SU-DHL-6 (cell line): ENCODE results near the gene KDM3A.

Experiments used
- H2AFZ ChIP-seq: fragments of 200-600 bp; sonication (generic); 2 replicates; pipeline ENCODE4 v1.6.1; 2014; ENCODE audit warnings: low read depth, mild to moderate bottlenecking, moderate library complexity, mixed read lengths, antibody characterized with exemption, low read length; ENCODE audit not compliant: severe bottlenecking
- H3F3A ChIP-seq: fragments of 200-600 bp; shearing (Covaris generic); 2 replicates; pipeline ENCODE4 v1.6.0; 2016; ENCODE audit warnings: antibody characterized with exemption, mild to moderate bottlenecking; ENCODE audit not compliant: insufficient read depth
- H3K27ac ChIP-seq: fragments of 200-600 bp; sonication (generic); 2 replicates; pipeline ENCODE4 v1.5.1; 2016; ENCODE audit warnings: low read depth, mild to moderate bottlenecking, low read length, moderate library complexity, mixed read lengths
- H3K27me3 ChIP-seq: fragments of 200-600 bp; sonication (generic), shearing (Covaris generic); 2 replicates; pipeline ENCODE4 v1.6.0; 2014; ENCODE audit warnings: mild to moderate bottlenecking, low read length
- H3K36me3 ChIP-seq: fragments of 200-600 bp; sonication (generic); 2 replicates; pipeline ENCODE4 v1.6.1; 2014; ENCODE audit warnings: mild to moderate bottlenecking, low read length, mixed read lengths
- H3K4me2 ChIP-seq: fragments of 300-600, 200-600 bp; shearing (Covaris generic), sonication (generic); 2 replicates; pipeline ENCODE4 v1.6.0; 2014; ENCODE audit warnings: low read length, low read depth, mild to moderate bottlenecking; ENCODE audit not compliant: poor library complexity, severe bottlenecking
- H3K4me3 ChIP-seq: fragments of 200-600 bp; sonication (generic); 2 replicates; pipeline ENCODE4 v1.5.1; 2014; ENCODE audit warnings: antibody characterized with exemption, low read length, mild to moderate bottlenecking, mixed read lengths; ENCODE audit not compliant: insufficient read depth, poor library complexity, severe bottlenecking
- H3K79me2 ChIP-seq: fragments of 200-600 bp; sonication (generic); 2 replicates; pipeline ENCODE4 v1.6.1; 2014; ENCODE audit warnings: mild to moderate bottlenecking, low read length, moderate library complexity; ENCODE audit not compliant: insufficient read depth
- H3K9ac ChIP-seq: fragments of 200-600 bp; sonication (generic); 2 replicates; pipeline ENCODE4 v1.7.0; 2014; ENCODE audit warnings: mild to moderate bottlenecking, low read length
- H3K9me2 ChIP-seq: fragments of 200-600 bp; sonication (generic); replicated peaks from 2 replicates; pipeline ENCODE4 v1.6.1; 2014; ENCODE audit warnings: low read length; ENCODE audit not compliant: insufficient read depth
- H3K9me3 ChIP-seq: fragments of 200-600 bp; sonication (generic); 2 replicates; pipeline ENCODE4 v1.6.1; 2014; ENCODE audit warnings: low read length, mixed read lengths; ENCODE audit not compliant: insufficient read depth
- H4K20me1 ChIP-seq: fragments of 200-600 bp; sonication (generic); 2 replicates; pipeline ENCODE4 v1.6.1; 2014; ENCODE audit warnings: low read depth, mild to moderate bottlenecking, antibody characterized with exemption, low read length, moderate library complexity, mixed read lengths
- EZH2phosphoT487 ChIP-seq: fragments of 200-600 bp; sonication (generic), shearing (Covaris generic); conservative IDR thresholded peaks from 2 replicates; pipeline ENCODE4 v1.6.1; 2018; ENCODE audit warnings: mild to moderate bottlenecking, antibody characterized with exemption, low read length, moderate library complexity, mixed read lengths
- TF ChIP-seq, protein P1 (sequence below): fragments of 200-600 bp; sonication (generic); IDR thresholded peaks from one replicate; pipeline ENCODE4 v1.5.1; 2017; ENCODE audit warnings: antibody characterized with exemption, mild to moderate bottlenecking, low read length, moderate library complexity; ENCODE audit not compliant: insufficient read depth, poor library complexity, severe bottlenecking

Gene KDM3A

GRCh38 chr2:86488561-86489250, 47.5 kb downstream of the KDM3A start:
- Histone ChIP-seq H3K9ac (no peak overlapping the region), H3K79me2 (no peaks in the 10 kb centered on the region), H3K27me3 (no peaks in the 10 kb centered on the region), H3K9me2 (no peaks in the 10 kb centered on the region), H3F3A (0 out of 2 replicates have a peak, but pooled peaks cover 4% of the 10 kb centered on the region), H3K4me2 (no peak overlapping the region), H4K20me1 (no peaks in the 10 kb centered on the region), H3K4me3 (no peak overlapping the region), H3K9me3 (no peaks in the 10 kb centered on the region), H3K27ac (no peak overlapping the region), H3K36me3 (peaks cover 56% of the 10 kb centered on the region), H2AFZ (no peak overlapping the region)
- TF ChIP-seq EZH2phosphoT487: no peak
- TF ChIP-seq, protein P1, sequence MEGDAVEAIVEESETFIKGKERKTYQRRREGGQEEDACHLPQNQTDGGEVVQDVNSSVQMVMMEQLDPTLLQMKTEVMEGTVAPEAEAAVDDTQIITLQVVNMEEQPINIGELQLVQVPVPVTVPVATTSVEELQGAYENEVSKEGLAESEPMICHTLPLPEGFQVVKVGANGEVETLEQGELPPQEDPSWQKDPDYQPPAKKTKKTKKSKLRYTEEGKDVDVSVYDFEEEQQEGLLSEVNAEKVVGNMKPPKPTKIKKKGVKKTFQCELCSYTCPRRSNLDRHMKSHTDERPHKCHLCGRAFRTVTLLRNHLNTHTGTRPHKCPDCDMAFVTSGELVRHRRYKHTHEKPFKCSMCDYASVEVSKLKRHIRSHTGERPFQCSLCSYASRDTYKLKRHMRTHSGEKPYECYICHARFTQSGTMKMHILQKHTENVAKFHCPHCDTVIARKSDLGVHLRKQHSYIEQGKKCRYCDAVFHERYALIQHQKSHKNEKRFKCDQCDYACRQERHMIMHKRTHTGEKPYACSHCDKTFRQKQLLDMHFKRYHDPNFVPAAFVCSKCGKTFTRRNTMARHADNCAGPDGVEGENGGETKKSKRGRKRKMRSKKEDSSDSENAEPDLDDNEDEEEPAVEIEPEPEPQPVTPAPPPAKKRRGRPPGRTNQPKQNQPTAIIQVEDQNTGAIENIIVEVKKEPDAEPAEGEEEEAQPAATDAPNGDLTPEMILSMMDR: no peak

- Histone ChIP-seq H3K9me2 (no peaks in the 10 kb centered on the region), H3K36me3 (peaks cover 56% of the 10 kb centered on the region), H3K4me3 (no peak overlapping the region), H3F3A (0 out of 2 replicates have a peak, but pooled peaks cover 4% of the 10 kb centered on the region), H3K9ac (no peak overlapping the region), H3K27me3 (no peaks in the 10 kb centered on the region), H3K79me2 (no peaks in the 10 kb centered on the region), H3K27ac (no peak overlapping the region), H3K4me2 (no peak overlapping the region), H2AFZ (no peak overlapping the region), H4K20me1 (no peaks in the 10 kb centered on the region), H3K9me3 (no peaks in the 10 kb centered on the region)
- TF ChIP-seq, protein P1: no peak
- no peak for TF ChIP-seq EZH2phosphoT487
These were observed 48.4 kb downstream of the KDM3A start for GRCh38 chr2:86489542-86489941.

GRCh38 chr2:86490245-86490644, 49.1 kb downstream of the KDM3A start:
- peaks cover 49% of the 10 kb centered on the region for H3K36me3 ChIP-seq
- TF ChIP-seq EZH2phosphoT487: no peak
- TF ChIP-seq, protein P1: no peak

More at GRCh38 chr2:86490245-86490644, 49.1 kb downstream of the KDM3A start:
- Histone ChIP-seq H4K20me1 (no peaks in the 10 kb centered on the region), H3K9me2 (no peaks in the 10 kb centered on the region), H3K4me2 (no peak overlapping the region), H3K9ac (no peak overlapping the region), H3K79me2 (no peaks in the 10 kb centered on the region), H3K9me3 (no peaks in the 10 kb centered on the region), H3F3A (0 out of 2 replicates have a peak, but pooled peaks cover 4% of the 10 kb centered on the region), H3K27me3 (no peaks in the 10 kb centered on the region), H2AFZ (no peak overlapping the region), H3K27ac (no peak overlapping the region), H3K4me3 (no peak overlapping the region)
